ENCODE measurements around the gene MROH9.

- TF ChIP-seq POLR2AphosphoS5 (IDR thresholded peaks at IDR 0.05) = no peak
- TF ChIP-seq, protein P1, sequence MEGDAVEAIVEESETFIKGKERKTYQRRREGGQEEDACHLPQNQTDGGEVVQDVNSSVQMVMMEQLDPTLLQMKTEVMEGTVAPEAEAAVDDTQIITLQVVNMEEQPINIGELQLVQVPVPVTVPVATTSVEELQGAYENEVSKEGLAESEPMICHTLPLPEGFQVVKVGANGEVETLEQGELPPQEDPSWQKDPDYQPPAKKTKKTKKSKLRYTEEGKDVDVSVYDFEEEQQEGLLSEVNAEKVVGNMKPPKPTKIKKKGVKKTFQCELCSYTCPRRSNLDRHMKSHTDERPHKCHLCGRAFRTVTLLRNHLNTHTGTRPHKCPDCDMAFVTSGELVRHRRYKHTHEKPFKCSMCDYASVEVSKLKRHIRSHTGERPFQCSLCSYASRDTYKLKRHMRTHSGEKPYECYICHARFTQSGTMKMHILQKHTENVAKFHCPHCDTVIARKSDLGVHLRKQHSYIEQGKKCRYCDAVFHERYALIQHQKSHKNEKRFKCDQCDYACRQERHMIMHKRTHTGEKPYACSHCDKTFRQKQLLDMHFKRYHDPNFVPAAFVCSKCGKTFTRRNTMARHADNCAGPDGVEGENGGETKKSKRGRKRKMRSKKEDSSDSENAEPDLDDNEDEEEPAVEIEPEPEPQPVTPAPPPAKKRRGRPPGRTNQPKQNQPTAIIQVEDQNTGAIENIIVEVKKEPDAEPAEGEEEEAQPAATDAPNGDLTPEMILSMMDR (IDR thresholded peaks at IDR 0.05) = peak in 3 of 4 experiments; percentile 52 to 74 (median 59)
Measured at GRCh38 chr1:170929835-170930554, 5.3 kb upstream of the MROH9 start.

Measured in sigmoid colon (tissue), 4 donors.